Hepatocyte (in vitro differentiated cells): ENCODE results near the gene DISC1. TPM values are rescaled to one million over a fixed set of nuclear protein-coding genes. Genes with fewer than 3 reads are reported as not detected.

Source experiments
- DNase-seq: peaks from one replicate; pipeline ENCODE4 v3.0.0-alpha.2; 2016; ENCODE audit warnings: low spot score
- H2AFZ ChIP-seq: fragments of 200-600 bp; sonication (generic); 2 replicates; pipeline ENCODE4 v1.6.0; 2016; ENCODE audit warnings: antibody characterized with exemption, mild to moderate bottlenecking
- H3K27ac ChIP-seq: fragments of 200-600 bp; sonication (generic); 2 replicates; pipeline ENCODE4 v1.5.1; 2016; ENCODE audit warnings: mild to moderate bottlenecking
- H3K27me3 ChIP-seq: fragments of 200-600 bp; sonication (generic); 2 replicates; pipeline ENCODE4 v1.6.1; 2016
- H3K36me3 ChIP-seq: fragments of 200-600 bp; sonication (generic); replicated peaks from 2 replicates; pipeline ENCODE4 v1.5.1; 2016; ENCODE audit warnings: low read depth; ENCODE audit not compliant: insufficient read depth
- H3K4me1 ChIP-seq: fragments of 200-600 bp; sonication (generic); 2 replicates; pipeline ENCODE4 v1.5.1; 2016; ENCODE audit warnings: mild to moderate bottlenecking, moderate library complexity; ENCODE audit not compliant: insufficient read depth
- H3K4me2 ChIP-seq: fragments of 200-600 bp; sonication (generic); 2 replicates; pipeline ENCODE4 v1.6.0; 2016
- H3K4me3 ChIP-seq: fragments of 200-600 bp; sonication (generic); 2 replicates; pipeline ENCODE4 v1.5.1; 2016; ENCODE audit warnings: mild to moderate bottlenecking
- H3K79me2 ChIP-seq: fragments of 200-600 bp; sonication (generic); 2 replicates; pipeline ENCODE4 v1.6.0; 2017; ENCODE audit warnings: mild to moderate bottlenecking
- H3K9me2 ChIP-seq: fragments of 200-600 bp; sonication (generic); replicated peaks from 2 replicates; pipeline ENCODE4 v1.6.0; 2017; ENCODE audit warnings: mild to moderate bottlenecking; ENCODE audit not compliant: insufficient read depth
- H3K9me3 ChIP-seq: fragments of 200-600 bp; sonication (generic); 2 replicates; pipeline ENCODE4 v1.5.1; 2016; ENCODE audit warnings: low read depth, mild to moderate bottlenecking
- H4K20me1 ChIP-seq: fragments of 200-600 bp; sonication (generic); 2 replicates; pipeline ENCODE4 v1.6.0; 2016; ENCODE audit warnings: mild to moderate bottlenecking; ENCODE audit not compliant: insufficient read depth, poor library complexity, severe bottlenecking
- CTCF ChIP-seq: fragments of 200-600 bp; sonication (generic); IDR thresholded peaks from 2 replicates; pipeline ENCODE4 v1.5.1; 2016; ENCODE audit warnings: antibody characterized with exemption, mild to moderate bottlenecking; ENCODE audit not compliant: poor library complexity
- EZH2 ChIP-seq: fragments of 200-600 bp; sonication (generic); IDR thresholded peaks from 2 replicates; pipeline ENCODE4 v1.6.1; 2016; ENCODE audit warnings: antibody characterized with exemption, mild to moderate bottlenecking, borderline replicate concordance
- EZH2phosphoT487 ChIP-seq: fragments of 200-600 bp; sonication (generic); IDR thresholded peaks from one replicate; pipeline ENCODE4 v1.6.1; 2018; ENCODE audit warnings: antibody characterized with exemption, mild to moderate bottlenecking, low read depth, moderate library complexity; ENCODE audit not compliant: unreplicated experiment, severe bottlenecking
- WGBS: methylation state at CpG from one replicate; pipeline ENCODE4 v1.1.6; 2016; ENCODE audit warnings: low lambda C conversion rate; ENCODE audit errors: missing lambda C conversion rate; 5-methylcytosine and 5-hydroxymethylcytosine counted together
- polyA plus RNA-seq: library from polyadenylated mRNA; unstranded; fragments of >200 nt; fragmentation: Nextera tagmentation; extraction: Ambion mirVana; gene quantifications from 2 replicates; pipeline ENCODE4 v1.2.1, GENCODE V29; 2016
- total RNA-seq: library from RNA; depleted of rRNA; stranded (reverse); fragments of >200 nt; gene quantifications from 2 replicates; pipeline ENCODE4 v1.2.3, GENCODE V29; 2014

The DISC1 gene
- total and polyA plus RNA-seq, 2 experiments from 2014 or later, result 3.0 to 4.7 TPM

DNA sequence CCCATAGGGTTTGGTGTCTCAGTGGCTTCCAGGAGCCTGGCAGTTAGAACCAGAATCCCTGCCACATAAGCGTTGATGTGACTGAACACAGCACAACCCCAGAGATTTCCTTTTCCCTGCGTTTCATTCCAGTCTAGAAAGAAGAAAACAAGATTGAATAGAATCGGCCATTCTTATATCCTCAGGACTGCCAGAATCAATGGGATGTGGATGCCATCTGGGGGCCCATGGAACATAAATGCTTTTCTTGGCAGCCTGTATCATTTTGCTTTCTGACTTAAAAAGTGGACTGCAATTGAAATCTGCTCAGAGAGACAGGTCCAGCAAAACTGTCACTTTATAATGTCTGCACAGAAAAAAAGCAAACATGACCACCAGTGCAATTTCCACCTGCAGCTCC, 80.3 kb downstream of the DISC1 start:
- Histone ChIP-seq H3K36me3 (no peaks in the 10 kb centered on the region), H3K27me3 (no peaks in the 10 kb centered on the region), H3K4me1 (peaks cover 12% of the 10 kb centered on the region), H2AFZ (no peak overlapping the region), H3K4me3 (no peak overlapping the region), H3K9me2 (no peaks in the 10 kb centered on the region), H4K20me1 (no peaks in the 10 kb centered on the region), H3K9me3 (no peaks in the 10 kb centered on the region), H3K4me2 (no peak overlapping the region), H3K27ac (no peak overlapping the region), H3K79me2 (no peaks in the 10 kb centered on the region)
- no peak for TF ChIP-seq EZH2phosphoT487
- 87% methylated on average over 3 of the region's 3 CpGs for WGBS
- no peak for DNase-seq

DNA sequence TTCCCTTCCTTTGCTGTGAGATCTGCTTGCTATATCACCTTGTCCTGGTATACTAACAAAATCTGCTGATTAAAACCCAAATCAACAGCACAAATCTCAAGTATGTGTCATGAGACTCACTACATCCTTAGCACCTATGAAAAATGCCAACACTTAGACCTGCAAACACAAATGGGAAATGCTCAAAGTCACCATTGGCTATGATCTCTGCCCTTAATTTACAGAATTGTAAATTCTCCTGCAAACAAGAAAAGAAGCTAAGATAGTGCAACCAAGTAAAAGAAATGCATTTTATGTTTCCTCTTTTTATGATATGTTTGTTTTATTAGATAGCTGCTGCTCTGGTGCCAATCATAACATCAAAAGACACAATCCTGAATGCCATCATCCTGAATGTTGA, 80.8 kb downstream of the DISC1 start:
- Histone ChIP-seq H3K79me2 (no peaks in the 10 kb centered on the region), H3K4me1 (peaks cover 12% of the 10 kb centered on the region), H3K36me3 (no peaks in the 10 kb centered on the region), H3K9me3 (no peaks in the 10 kb centered on the region), H3K9me2 (no peaks in the 10 kb centered on the region), H3K27me3 (no peaks in the 10 kb centered on the region), H3K4me3 (no peak overlapping the region), H3K27ac (no peak overlapping the region), H3K4me2 (no peak overlapping the region), H2AFZ (no peak overlapping the region), H4K20me1 (no peaks in the 10 kb centered on the region)
- no peak for DNase-seq
- no peak for TF ChIP-seq EZH2
- TF ChIP-seq EZH2phosphoT487, result no peak
- no peak for TF ChIP-seq CTCF

DNA sequence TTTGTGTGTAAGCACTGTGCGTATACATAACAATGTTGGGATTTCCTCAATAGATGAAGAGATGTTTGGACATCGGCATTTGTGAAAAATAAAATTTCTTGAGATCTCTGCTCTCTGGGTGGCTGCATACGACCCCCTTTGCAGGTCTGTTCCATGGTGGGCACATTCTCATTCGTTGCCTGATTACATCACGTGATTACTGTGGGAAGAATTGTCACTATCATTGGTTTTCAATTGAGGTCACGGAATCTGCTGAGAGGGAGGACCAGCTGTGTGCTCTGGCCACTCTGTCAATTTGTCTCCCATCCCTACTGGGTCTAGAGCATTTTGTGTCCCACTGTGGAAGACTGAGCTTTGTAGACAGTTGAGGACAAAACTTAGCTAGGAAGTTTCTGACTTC, 81.8 kb downstream of the DISC1 start:
- no peaks in the 10 kb centered on the region for H3K9me2 ChIP-seq
- H3K27ac ChIP-seq, result no peak overlapping the region
- peaks cover 12% of the 10 kb centered on the region for H3K4me1 ChIP-seq
- no peaks in the 10 kb centered on the region for H4K20me1 ChIP-seq
- WGBS, result 98% methylated on average over 6 of the region's 6 CpGs
- no peaks in the 10 kb centered on the region for H3K79me2 ChIP-seq
- no peaks in the 10 kb centered on the region for H3K9me3 ChIP-seq
- TF ChIP-seq CTCF, result no peak
- no peak for TF ChIP-seq EZH2
- no peak for TF ChIP-seq EZH2phosphoT487
- H3K4me2 ChIP-seq, result no peak overlapping the region
- no peak overlapping the region for H2AFZ ChIP-seq
- no peaks in the 10 kb centered on the region for H3K36me3 ChIP-seq
- H3K27me3 ChIP-seq, result no peaks in the 10 kb centered on the region
- no peak overlapping the region for H3K4me3 ChIP-seq
- no peak for DNase-seq

GRCh38 chr1:231714440-231714839, 87.8 kb downstream of the DISC1 start:
- Histone ChIP-seq H3K9me3 (no peaks in the 10 kb centered on the region), H3K27ac (no peak overlapping the region), H3K9me2 (no peaks in the 10 kb centered on the region), H3K4me2 (no peak overlapping the region), H3K4me1 (no peaks in the 10 kb centered on the region), H3K27me3 (no peaks in the 10 kb centered on the region), H4K20me1 (no peaks in the 10 kb centered on the region), H3K36me3 (no peaks in the 10 kb centered on the region), H2AFZ (no peak overlapping the region), H3K4me3 (no peak overlapping the region), H3K79me2 (no peaks in the 10 kb centered on the region)
- no peak for DNase-seq
- TF ChIP-seq EZH2 (no peak), EZH2phosphoT487 (no peak), CTCF (no peak)
